ENCODE data around the gene LPP. TPM values are rescaled to one million over a fixed set of nuclear protein-coding genes. Genes with fewer than 3 reads are reported as not detected.

The LPP gene
- total and polyA plus RNA-seq, 2 of the 13 experiments (the other 11 are each of a cell fraction or from before 2014, with no cell fraction given) = 19.2 to 29.9 TPM

GRCh38 chr3:188157971-188158370 is 4.0 kb downstream of the LPP start (continued):
- TF ChIP-seq, protein P1, sequence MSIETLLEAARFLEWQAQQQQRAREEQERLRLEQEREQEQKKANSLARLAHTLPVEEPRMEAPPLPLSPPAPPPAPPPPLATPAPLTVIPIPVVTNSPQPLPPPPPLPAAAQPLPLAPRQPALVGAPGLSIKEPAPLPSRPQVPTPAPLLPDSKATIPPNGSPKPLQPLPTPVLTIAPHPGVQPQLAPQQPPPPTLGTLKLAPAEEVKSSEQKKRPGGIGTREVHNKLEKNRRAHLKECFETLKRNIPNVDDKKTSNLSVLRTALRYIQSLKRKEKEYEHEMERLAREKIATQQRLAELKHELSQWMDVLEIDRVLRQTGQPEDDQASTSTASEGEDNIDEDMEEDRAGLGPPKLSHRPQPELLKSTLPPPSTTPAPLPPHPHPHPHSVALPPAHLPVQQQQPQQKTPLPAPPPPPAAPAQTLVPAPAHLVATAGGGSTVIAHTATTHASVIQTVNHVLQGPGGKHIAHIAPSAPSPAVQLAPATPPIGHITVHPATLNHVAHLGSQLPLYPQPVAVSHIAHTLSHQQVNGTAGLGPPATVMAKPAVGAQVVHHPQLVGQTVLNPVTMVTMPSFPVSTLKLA (IDR thresholded peaks at IDR 0.05) = no peak
- TF ChIP-seq, protein P2, sequence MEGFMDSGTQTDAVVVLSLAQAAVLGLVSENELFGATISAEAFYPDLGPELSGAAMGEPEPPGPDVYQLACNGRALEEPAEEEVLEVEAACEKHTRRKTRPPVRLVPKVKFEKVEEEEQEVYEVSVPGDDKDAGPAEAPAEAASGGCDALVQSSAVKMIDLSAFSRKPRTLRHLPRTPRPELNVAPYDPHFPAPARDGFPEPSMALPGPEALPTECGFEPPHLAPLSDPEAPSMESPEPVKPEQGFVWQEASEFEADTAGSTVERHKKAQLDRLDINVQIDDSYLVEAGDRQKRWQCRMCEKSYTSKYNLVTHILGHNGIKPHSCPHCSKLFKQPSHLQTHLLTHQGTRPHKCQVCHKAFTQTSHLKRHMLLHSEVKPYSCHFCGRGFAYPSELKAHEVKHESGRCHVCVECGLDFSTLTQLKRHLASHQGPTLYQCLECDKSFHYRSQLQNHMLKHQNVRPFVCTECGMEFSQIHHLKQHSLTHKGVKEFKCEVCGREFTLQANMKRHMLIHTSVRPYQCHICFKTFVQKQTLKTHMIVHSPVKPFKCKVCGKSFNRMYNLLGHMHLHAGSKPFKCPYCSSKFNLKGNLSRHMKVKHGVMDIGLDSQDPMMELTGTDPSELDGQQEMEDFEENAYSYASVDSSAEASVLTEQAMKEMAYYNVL (CRISPR knock-in tag; IDR thresholded peaks at IDR 0.05; ENCODE audit: borderline replicate concordance) = no peak
- TF ChIP-seq SAP130 (CRISPR knock-in tag; IDR thresholded peaks at IDR 0.05; ENCODE audit: low read depth) (0 out of 2 replicates have a peak, but pooled peaks have one; percentile 25), HDAC6 (IDR thresholded peaks at IDR 0.05; ENCODE audit: low read depth, low read length) (no peak), TAF15 (IDR thresholded peaks at IDR 0.05; ENCODE audit: low read depth, low read length, poor library complexity, severe bottlenecking) (no peak), KLF15 (CRISPR knock-in tag; IDR thresholded peaks at IDR 0.05; ENCODE audit: borderline replicate concordance) (no peak), ZNF737 (CRISPR knock-in tag; IDR thresholded peaks at IDR 0.05; ENCODE audit: borderline replicate concordance) (no peak), KAT8 (CRISPR knock-in tag; IDR thresholded peaks at IDR 0.05) (peak; percentile 21; the same call in 1 of the 2 replicates), ZNF446 (CRISPR knock-in tag; IDR thresholded peaks at IDR 0.05) (no peak), PPARG (CRISPR knock-in tag; conservative IDR thresholded peaks at IDR 0.05) (0 out of 2 replicates have a peak, but pooled peaks have one; percentile 26), PHF20 (CRISPR knock-in tag; IDR thresholded peaks at IDR 0.05) (no peak), CENPX (CRISPR knock-in tag; IDR thresholded peaks at IDR 0.05) (no peak), HMGXB3 (CRISPR knock-in tag; IDR thresholded peaks at IDR 0.05; ENCODE audit: borderline replicate concordance) (no peak), ATRX (CRISPR knock-in tag; IDR thresholded peaks at IDR 0.05; ENCODE audit: borderline replicate concordance) (no peak), SRF (IDR thresholded peaks at IDR 0.05; ENCODE audit: low read depth, low read length) (no peak), NR2F1 (CRISPR knock-in tag; IDR thresholded peaks at IDR 0.05) (no peak), ZZZ3 (CRISPR knock-in tag; IDR thresholded peaks at IDR 0.05; ENCODE audit: borderline replicate concordance) (no peak)
- TF ChIP-seq, protein P3, sequence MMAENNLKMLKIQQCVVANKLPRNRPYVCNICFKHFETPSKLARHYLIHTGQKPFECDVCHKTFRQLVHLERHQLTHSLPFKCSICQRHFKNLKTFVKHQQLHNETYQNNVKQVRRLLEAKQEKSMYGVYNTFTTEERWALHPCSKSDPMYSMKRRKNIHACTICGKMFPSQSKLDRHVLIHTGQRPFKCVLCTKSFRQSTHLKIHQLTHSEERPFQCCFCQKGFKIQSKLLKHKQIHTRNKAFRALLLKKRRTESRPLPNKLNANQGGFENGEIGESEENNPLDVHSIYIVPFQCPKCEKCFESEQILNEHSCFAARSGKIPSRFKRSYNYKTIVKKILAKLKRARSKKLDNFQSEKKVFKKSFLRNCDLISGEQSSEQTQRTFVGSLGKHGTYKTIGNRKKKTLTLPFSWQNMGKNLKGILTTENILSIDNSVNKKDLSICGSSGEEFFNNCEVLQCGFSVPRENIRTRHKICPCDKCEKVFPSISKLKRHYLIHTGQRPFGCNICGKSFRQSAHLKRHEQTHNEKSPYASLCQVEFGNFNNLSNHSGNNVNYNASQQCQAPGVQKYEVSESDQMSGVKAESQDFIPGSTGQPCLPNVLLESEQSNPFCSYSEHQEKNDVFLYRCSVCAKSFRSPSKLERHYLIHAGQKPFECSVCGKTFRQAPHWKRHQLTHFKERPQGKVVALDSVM (CRISPR knock-in tag; IDR thresholded peaks at IDR 0.05) = 0 out of 2 replicates have a peak, but pooled peaks have one; percentile 17
- TF ChIP-seq, protein P4, sequence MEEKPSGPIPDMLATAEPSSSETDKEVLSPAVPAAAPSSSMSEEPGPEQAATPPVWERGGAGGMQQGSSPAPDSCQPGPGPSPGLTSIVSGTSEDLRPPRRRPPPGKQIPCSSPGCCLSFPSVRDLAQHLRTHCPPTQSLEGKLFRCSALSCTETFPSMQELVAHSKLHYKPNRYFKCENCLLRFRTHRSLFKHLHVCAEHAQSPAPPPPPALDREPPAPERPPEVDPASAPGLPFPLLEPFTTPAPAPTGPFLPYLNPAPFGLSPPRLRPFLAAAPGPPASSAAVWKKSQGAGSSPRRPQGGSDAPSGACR (CRISPR knock-in tag; IDR thresholded peaks at IDR 0.05) = no peak
